Activated T-cell treated with anti-CD3 and anti-CD28 coated beads for 1 hour (primary cell): ENCODE results near the gene NFE2L3.
"Not testable (repeated sequence)": the region's sequence is repeated elsewhere in the genome, so short reads cannot be mapped to it uniquely, and the experiment has no call there.

Experiments used
- DNase-seq: peaks from one replicate; pipeline ENCODE4 v3.0.0-alpha.2; 2020; ENCODE audit warnings: low read depth

NFE2L3 gene

GRCh38 chr7:26186364-26187311 lies 34.6 kb downstream of the NFE2L3 start:
- no peak for DNase-seq

- no peak for DNase-seq
These were observed 35.6 kb downstream of the NFE2L3 start for GRCh38 chr7:26187380-26188205.

- no peak for DNase-seq
These were observed 36.4 kb downstream of the NFE2L3 start for GRCh38 chr7:26188206-26188956.

GRCh38 chr7:26188957-26189541 lies 37.1 kb downstream of the NFE2L3 start:
- DNase-seq: no peak

GRCh38 chr7:26189697-26190096 lies 37.7 kb downstream of the NFE2L3 start:
- no peak for DNase-seq

- DNase-seq: no peak
These were observed 38.4 kb downstream of the NFE2L3 start for GRCh38 chr7:26190417-26190869.

- no peak for DNase-seq
These were observed 39.4 kb downstream of the NFE2L3 start for GRCh38 chr7:26191233-26191973.

- DNase-seq: no peak
These were observed 40.0 kb downstream of the NFE2L3 start for GRCh38 chr7:26191974-26192479.

GRCh38 chr7:26192485-26193087 lies 40.6 kb downstream of the NFE2L3 start:
- DNase-seq: no peak

- no peak for DNase-seq
These were observed 41.6 kb downstream of the NFE2L3 start for GRCh38 chr7:26193432-26194207.

GRCh38 chr7:26194764-26195163 lies 42.8 kb downstream of the NFE2L3 start:
- not testable (repeated sequence) for DNase-seq

GRCh38 chr7:26195182-26195581 lies 43.2 kb downstream of the NFE2L3 start:
- DNase-seq: no peak

GRCh38 chr7:26195867-26196657 lies 44.1 kb downstream of the NFE2L3 start:
- DNase-seq: no peak

GRCh38 chr7:26197153-26198115 lies 45.4 kb downstream of the NFE2L3 start:
- no peak for DNase-seq

- no peak for DNase-seq
These were observed 46.3 kb downstream of the NFE2L3 start for GRCh38 chr7:26198133-26198780.

- DNase-seq: no peak
These were observed 46.8 kb downstream of the NFE2L3 start for GRCh38 chr7:26198781-26199169.
